NCI-H510A treated with DMSO at 0.1 percent for 48 hours (cell line): ENCODE measurements around the gene EFNA1.

Source experiments
- DNase-seq: peaks from one replicate; lab custom pipeline; 2025; lab: John Stamatoyannopoulos, UW

EFNA1 gene

GRCh38 chr1:155124503-155125463 lies 2.9 kb upstream of the EFNA1 start:
- DNase-seq, result no peak

GRCh38 chr1:155125511-155125945 lies 2.1 kb upstream of the EFNA1 start:
- DNase-seq, result no peak

- DNase-seq, result peak; percentile 53
Measured at GRCh38 chr1:155125946-155126555, 1.6 kb upstream of the EFNA1 start.

GRCh38 chr1:155126556-155127104 lies 1.0 kb upstream of the EFNA1 start:
- peak; percentile 53 for DNase-seq

- no peak for DNase-seq
Measured at GRCh38 chr1:155127967-155128754, 485 bp downstream of the EFNA1 start.

GRCh38 chr1:155128755-155129473 lies 1.2 kb downstream of the EFNA1 start:
- DNase-seq, result peak; percentile 77

- no peak for DNase-seq
Measured at GRCh38 chr1:155130272-155131006, 2.8 kb downstream of the EFNA1 start.

- no peak for DNase-seq
Measured at GRCh38 chr1:155131285-155131684, 3.6 kb downstream of the EFNA1 start.

GRCh38 chr1:155131856-155132255 lies 4.2 kb downstream of the EFNA1 start:
- no peak for DNase-seq

GRCh38 chr1:155133799-155134281 lies 6.2 kb downstream of the EFNA1 start:
- DNase-seq, result no peak

- no peak for DNase-seq
Measured at GRCh38 chr1:155134322-155134721, 6.6 kb downstream of the EFNA1 start.

- peak; percentile 43 for DNase-seq
Measured at GRCh38 chr1:155134880-155135414, 7.3 kb downstream of the EFNA1 start.

- peak; percentile 91 for DNase-seq
Measured at GRCh38 chr1:155135415-155136028, 7.8 kb downstream of the EFNA1 start, which contains the start of gene SLC50A1. Gene SLC50A1 (plus strand): TSS chr1:155135852. CDS start chr1:155135912, 60 bp downstream.

GRCh38 chr1:155136748-155137147 lies 9.1 kb downstream of the EFNA1 start:
- peak; percentile 7 for DNase-seq

- no peak for DNase-seq
Measured at GRCh38 chr1:155137154-155137949, 9.7 kb downstream of the EFNA1 start.

- peak; percentile 62 for DNase-seq
Measured at GRCh38 chr1:155139895-155140629, 12.4 kb downstream of the EFNA1 start, which contains the start of gene DPM3. Gene DPM3 (minus strand): TSS chr1:155140531. CDS start chr1:155140240, 291 bp downstream.

GRCh38 chr1:155140630-155140953 lies 12.9 kb downstream of the EFNA1 start:
- no peak for DNase-seq

GRCh38 chr1:155141749-155142148 lies 14.1 kb downstream of the EFNA1 start:
- DNase-seq, result no peak
